SK-N-SH treated with all-trans-retinoic acid at 6 μM for 48 hours (cell line): ENCODE results near the gene SSR1.

Experiments used
- ATAC-seq: fragments of 200-7000 bp; cut with Tn5 transposase; 3 replicates; pipeline ENCODE4 v1.9.1; 2020; ENCODE audit warnings: mild to moderate bottlenecking, moderate library complexity
- GLIS3 ChIP-seq: fragments of 250-450 bp; sonication (Bioruptor Pico); IDR thresholded peaks from 2 replicates; pipeline ENCODE4 v1.5.0; 2020; ENCODE audit warnings: mild to moderate bottlenecking, moderate library complexity
- OSR1 ChIP-seq: fragments of 250-450 bp; sonication (Bioruptor Pico); IDR thresholded peaks from 2 replicates; pipeline ENCODE4 v1.8.0; 2022; ENCODE audit warnings: moderate library complexity, mild to moderate bottlenecking, inconsistent platforms
- RARB ChIP-seq: fragments of 250-450 bp; sonication (Bioruptor Pico); IDR thresholded peaks from 2 replicates; pipeline ENCODE4 v1.8.0; 2021; ENCODE audit warnings: mild to moderate bottlenecking, moderate library complexity
- SNAI2 ChIP-seq: fragments of 250-450 bp; sonication (Bioruptor Pico); IDR thresholded peaks from 2 replicates; pipeline ENCODE4 v1.5.0; 2020; ENCODE audit warnings: mild to moderate bottlenecking, moderate library complexity
- TCF4 ChIP-seq: fragments of 250-450 bp; sonication (Bioruptor Pico); IDR thresholded peaks from 2 replicates; pipeline ENCODE4 v1.8.0; 2021; ENCODE audit warnings: mild to moderate bottlenecking, moderate library complexity, borderline replicate concordance
- TOX ChIP-seq: fragments of 250-450 bp; sonication (Bioruptor Pico); IDR thresholded peaks from 2 replicates; pipeline ENCODE4 v1.8.0; 2021; ENCODE audit warnings: mild to moderate bottlenecking, moderate library complexity, borderline replicate concordance
- ZC3H10 ChIP-seq: fragments of 250-450 bp; sonication (Bioruptor Pico); IDR thresholded peaks from 2 replicates; pipeline ENCODE4 v1.5.1; 2021; ENCODE audit warnings: mild to moderate bottlenecking, moderate library complexity
- ZFP30 ChIP-seq: fragments of 450-650 bp; formaldehyde crosslinking; IDR thresholded peaks from 2 replicates; pipeline ENCODE4 v1.5.0; 2022; ENCODE audit warnings: mild to moderate bottlenecking, moderate library complexity
- ZNF8 ChIP-seq: fragments of 450-650 bp; formaldehyde crosslinking; IDR thresholded peaks from 2 replicates; pipeline ENCODE4 v1.5.0; 2020; ENCODE audit warnings: mild to moderate bottlenecking, moderate library complexity
- TF ChIP-seq, protein P1 (sequence below): fragments of 250-450 bp; sonication (Bioruptor Pico); IDR thresholded peaks from 2 replicates; pipeline ENCODE4 v1.5.0; 2020; ENCODE audit warnings: mild to moderate bottlenecking, moderate library complexity
- TF ChIP-seq, protein P2 (sequence below): fragments of 250-450 bp; sonication (Bioruptor Pico); IDR thresholded peaks from 2 replicates; pipeline ENCODE4 v1.8.0; 2020; ENCODE audit warnings: mild to moderate bottlenecking, moderate library complexity, borderline replicate concordance
- TF ChIP-seq, protein P3 (sequence below): fragments of 250-450 bp; sonication (Bioruptor Pico); IDR thresholded peaks from 2 replicates; pipeline ENCODE4 v1.5.1; 2021; ENCODE audit warnings: mild to moderate bottlenecking, moderate library complexity
- TF ChIP-seq, protein P4 (sequence below): fragments of 250-450 bp; sonication (Bioruptor Pico); IDR thresholded peaks from 2 replicates; pipeline ENCODE4 v1.8.0; 2021; ENCODE audit warnings: low read depth, mild to moderate bottlenecking, moderate library complexity, borderline replicate concordance

Gene SSR1

DNA sequence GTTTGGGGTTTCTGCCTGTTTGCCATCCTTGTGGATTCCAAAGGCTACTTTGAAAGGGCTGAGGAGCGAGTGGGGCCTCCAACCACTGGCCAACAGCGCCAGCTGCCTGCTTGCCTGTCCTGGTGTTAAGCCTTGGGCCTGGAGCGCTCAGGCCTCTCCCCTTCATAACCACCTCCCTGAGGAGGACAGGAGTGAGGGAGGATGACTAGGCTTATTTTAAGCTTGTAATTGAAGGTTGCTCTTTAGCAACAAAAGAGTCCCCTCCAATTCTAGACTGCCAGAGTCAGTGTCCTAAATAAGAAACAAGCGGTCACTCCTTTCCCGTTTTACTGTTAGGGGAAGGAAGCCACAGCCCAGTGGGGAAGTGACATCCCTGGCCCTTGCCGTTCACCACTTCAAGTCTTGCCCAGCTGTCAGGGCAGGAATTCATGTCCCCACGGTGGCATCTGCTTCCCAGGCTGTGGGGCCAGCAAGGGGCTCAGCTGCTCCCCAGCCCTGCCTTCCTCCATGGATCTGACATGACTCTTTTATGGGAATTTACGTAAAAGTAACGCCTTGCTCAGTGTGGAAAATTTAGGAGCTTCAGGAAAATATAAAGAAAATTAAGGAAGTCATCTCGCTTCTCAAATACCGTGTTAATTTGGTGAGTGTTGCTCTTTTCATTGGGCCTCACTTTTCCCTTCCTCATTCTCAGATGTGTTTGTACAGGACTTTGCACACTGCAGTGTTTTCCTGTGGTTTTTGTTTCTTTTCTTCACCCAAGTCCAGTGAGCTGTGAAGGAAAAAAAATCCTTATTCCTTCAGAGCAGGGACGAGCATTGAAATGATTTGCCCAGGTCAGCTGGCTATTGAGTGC is 57.8 kb downstream of the SSR1 start (continued):
- TF ChIP-seq, protein P1, sequence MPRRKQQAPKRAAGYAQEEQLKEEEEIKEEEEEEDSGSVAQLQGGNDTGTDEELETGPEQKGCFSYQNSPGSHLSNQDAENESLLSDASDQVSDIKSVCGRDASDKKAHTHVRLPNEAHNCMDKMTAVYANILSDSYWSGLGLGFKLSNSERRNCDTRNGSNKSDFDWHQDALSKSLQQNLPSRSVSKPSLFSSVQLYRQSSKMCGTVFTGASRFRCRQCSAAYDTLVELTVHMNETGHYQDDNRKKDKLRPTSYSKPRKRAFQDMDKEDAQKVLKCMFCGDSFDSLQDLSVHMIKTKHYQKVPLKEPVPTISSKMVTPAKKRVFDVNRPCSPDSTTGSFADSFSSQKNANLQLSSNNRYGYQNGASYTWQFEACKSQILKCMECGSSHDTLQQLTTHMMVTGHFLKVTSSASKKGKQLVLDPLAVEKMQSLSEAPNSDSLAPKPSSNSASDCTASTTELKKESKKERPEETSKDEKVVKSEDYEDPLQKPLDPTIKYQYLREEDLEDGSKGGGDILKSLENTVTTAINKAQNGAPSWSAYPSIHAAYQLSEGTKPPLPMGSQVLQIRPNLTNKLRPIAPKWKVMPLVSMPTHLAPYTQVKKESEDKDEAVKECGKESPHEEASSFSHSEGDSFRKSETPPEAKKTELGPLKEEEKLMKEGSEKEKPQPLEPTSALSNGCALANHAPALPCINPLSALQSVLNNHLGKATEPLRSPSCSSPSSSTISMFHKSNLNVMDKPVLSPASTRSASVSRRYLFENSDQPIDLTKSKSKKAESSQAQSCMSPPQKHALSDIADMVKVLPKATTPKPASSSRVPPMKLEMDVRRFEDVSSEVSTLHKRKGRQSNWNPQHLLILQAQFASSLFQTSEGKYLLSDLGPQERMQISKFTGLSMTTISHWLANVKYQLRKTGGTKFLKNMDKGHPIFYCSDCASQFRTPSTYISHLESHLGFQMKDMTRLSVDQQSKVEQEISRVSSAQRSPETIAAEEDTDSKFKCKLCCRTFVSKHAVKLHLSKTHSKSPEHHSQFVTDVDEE (CRISPR knock-in tag), result no peak

DNA sequence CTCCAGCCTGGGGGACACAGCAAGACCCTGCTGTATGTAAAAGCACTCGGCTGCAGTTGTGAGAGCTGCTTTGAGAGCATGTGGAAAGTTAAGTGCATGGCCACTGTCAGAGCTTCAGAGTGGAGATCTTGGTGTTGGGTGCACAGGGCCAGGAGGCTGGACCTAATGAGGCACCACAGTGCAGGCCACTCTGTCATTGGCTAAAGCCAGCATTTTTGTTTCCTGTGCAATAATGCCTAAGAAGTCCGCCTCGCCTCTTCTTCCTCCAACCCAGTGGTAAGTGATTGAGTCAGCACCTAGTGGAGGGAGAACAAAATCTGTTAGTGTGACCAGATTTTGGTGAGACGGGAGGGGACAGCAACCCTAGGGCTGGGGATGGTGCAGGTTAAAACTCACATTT is 60.6 kb downstream of the SSR1 start:
- no peak for ATAC-seq
- TF ChIP-seq ZNF8 (CRISPR knock-in tag), result no peak
- no peak for TF ChIP-seq OSR1 (CRISPR knock-in tag)
- TF ChIP-seq GLIS3 (CRISPR knock-in tag), result no peak
- TF ChIP-seq ZFP30 (CRISPR knock-in tag), result no peak
- TF ChIP-seq, protein P2, sequence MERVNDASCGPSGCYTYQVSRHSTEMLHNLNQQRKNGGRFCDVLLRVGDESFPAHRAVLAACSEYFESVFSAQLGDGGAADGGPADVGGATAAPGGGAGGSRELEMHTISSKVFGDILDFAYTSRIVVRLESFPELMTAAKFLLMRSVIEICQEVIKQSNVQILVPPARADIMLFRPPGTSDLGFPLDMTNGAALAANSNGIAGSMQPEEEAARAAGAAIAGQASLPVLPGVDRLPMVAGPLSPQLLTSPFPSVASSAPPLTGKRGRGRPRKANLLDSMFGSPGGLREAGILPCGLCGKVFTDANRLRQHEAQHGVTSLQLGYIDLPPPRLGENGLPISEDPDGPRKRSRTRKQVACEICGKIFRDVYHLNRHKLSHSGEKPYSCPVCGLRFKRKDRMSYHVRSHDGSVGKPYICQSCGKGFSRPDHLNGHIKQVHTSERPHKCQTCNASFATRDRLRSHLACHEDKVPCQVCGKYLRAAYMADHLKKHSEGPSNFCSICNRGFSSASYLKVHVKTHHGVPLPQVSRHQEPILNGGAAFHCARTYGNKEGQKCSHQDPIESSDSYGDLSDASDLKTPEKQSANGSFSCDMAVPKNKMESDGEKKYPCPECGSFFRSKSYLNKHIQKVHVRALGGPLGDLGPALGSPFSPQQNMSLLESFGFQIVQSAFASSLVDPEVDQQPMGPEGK (CRISPR knock-in tag), result no peak
- TF ChIP-seq SNAI2 (CRISPR knock-in tag), result no peak
- no peak for TF ChIP-seq RARB (CRISPR knock-in tag)
- TF ChIP-seq, protein P3, sequence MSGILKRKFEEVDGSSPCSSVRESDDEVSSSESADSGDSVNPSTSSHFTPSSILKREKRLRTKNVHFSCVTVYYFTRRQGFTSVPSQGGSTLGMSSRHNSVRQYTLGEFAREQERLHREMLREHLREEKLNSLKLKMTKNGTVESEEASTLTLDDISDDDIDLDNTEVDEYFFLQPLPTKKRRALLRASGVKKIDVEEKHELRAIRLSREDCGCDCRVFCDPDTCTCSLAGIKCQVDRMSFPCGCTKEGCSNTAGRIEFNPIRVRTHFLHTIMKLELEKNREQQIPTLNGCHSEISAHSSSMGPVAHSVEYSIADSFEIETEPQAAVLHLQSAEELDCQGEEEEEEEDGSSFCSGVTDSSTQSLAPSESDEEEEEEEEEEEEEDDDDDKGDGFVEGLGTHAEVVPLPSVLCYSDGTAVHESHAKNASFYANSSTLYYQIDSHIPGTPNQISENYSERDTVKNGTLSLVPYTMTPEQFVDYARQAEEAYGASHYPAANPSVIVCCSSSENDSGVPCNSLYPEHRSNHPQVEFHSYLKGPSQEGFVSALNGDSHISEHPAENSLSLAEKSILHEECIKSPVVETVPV, result no peak

DNA sequence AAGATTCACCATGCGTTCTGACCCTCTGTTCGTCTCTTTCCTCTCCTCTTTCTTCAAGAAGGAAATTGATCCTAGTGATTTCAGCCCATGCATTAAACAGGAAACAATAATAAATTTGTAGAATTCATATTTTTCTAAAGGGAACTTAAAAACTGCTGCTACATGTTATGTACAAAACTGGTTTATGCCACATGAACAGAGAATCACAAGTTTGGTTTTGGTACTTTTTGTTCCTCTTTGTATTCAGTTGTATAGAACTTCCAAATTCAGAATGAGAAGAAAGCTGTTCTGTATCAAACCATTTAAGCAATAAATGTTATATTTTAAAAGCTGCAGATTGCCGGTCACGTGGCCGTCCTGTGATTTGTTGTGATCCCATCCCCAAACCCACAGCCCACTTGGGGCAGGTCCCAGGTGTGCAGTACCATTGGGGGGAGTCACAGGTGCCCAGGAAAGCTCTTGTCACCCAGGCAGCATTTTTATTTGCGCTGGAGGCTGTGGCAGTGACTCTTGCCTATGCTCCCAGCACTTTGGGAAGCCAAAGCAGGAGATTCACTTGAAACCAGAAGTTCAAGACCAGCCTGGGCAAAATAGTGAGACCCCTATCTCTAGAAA is 61.2 kb downstream of the SSR1 start:
- ATAC-seq, result no peak
- TF ChIP-seq ZC3H10 (CRISPR knock-in tag) (no peak), TOX (CRISPR knock-in tag) (no peak), SNAI2 (CRISPR knock-in tag) (no peak), GLIS3 (CRISPR knock-in tag) (no peak), ZNF8 (CRISPR knock-in tag) (no peak), RARB (CRISPR knock-in tag) (no peak), TCF4 (CRISPR knock-in tag) (no peak)
- TF ChIP-seq, protein P3, result no peak
- TF ChIP-seq, protein P4, sequence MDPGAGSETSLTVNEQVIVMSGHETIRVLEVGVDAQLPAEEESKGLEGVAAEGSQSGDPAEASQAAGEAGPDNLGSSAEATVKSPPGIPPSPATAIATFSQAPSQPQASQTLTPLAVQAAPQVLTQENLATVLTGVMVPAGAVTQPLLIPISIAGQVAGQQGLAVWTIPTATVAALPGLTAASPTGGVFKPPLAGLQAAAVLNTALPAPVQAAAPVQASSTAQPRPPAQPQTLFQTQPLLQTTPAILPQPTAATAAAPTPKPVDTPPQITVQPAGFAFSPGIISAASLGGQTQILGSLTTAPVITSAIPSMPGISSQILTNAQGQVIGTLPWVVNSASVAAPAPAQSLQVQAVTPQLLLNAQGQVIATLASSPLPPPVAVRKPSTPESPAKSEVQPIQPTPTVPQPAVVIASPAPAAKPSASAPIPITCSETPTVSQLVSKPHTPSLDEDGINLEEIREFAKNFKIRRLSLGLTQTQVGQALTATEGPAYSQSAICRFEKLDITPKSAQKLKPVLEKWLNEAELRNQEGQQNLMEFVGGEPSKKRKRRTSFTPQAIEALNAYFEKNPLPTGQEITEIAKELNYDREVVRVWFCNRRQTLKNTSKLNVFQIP (CRISPR knock-in tag), result no peak
- TF ChIP-seq, protein P1 (CRISPR knock-in tag), result no peak
